GM23338 (cell line): Measurements from ENCODE around the gene UTP4.

Experiments used
- CTCF ChIP-seq, 2 experiments: fragments of 200-600 bp in 1 of 2; sonication (generic) in 1 of 2; conservative IDR thresholded peaks; 2 replicates each; pipeline versions ENCODE4 v1.5.1 to v1.6.1; 2016 to 2017; ENCODE audit warnings: antibody characterized with exemption in 2 of 2, low read depth in 2 of 2, mild to moderate bottlenecking in 2 of 2, moderate library complexity in 1 of 2
- EZH2 ChIP-seq: fragments of 200-600 bp; sonication (generic); IDR thresholded peaks from one replicate; pipeline ENCODE4 v1.8.0; 2017; ENCODE audit warnings: antibody characterized with exemption, mild to moderate bottlenecking, low read depth; ENCODE audit not compliant: unreplicated experiment
- JUNB ChIP-seq: IDR thresholded peaks from one replicate; pipeline ENCODE4 v1.6.1; 2016; ENCODE audit warnings: antibody characterized with exemption; ENCODE audit not compliant: unreplicated experiment
- REST ChIP-seq: IDR thresholded peaks from one replicate; pipeline ENCODE4 v1.6.1; 2018; ENCODE audit warnings: antibody characterized with exemption; ENCODE audit not compliant: unreplicated experiment

- TF ChIP-seq CTCF (conservative IDR thresholded peaks at IDR 0.05; ENCODE audit: low read depth in 2 of 2) (no peak), EZH2 (no peak), REST (no peak), JUNB (no peak)
Observed at GRCh38 chr16:69118468-69118867, 14.0 kb upstream of the UTP4 start.
